BJ (cell line): ENCODE measurements around the gene SNX20. TPM values are rescaled to one million over a fixed set of nuclear protein-coding genes. Genes with fewer than 3 reads are reported as not detected.

Experiments
- CTCF ChIA-PET: fragments of 350-600 bp; formaldehyde crosslinking; extraction: SDS; loops from one replicate; lab custom pipeline; 2021; ENCODE audit warnings: antibody characterized with exemption, inconsistent platforms; lab: Yijun Ruan, JAX
- POLR2A ChIA-PET: fragments of 300-600 bp; sonication (Branson Sonifier 250); formaldehyde crosslinking; extraction: SDS; loops from one replicate; lab custom pipeline; 2021; ENCODE audit warnings: antibody characterized with exemption; lab: Charles Lee
- DNase-seq: peaks from one replicate; pipeline ENCODE4 v3.0.0-alpha.2; 2011; ENCODE audit warnings: low read depth
- H3K27me3 ChIP-seq: 2 replicates; pipeline ENCODE4 v1.6.0; 2011; ENCODE audit warnings: low read length; ENCODE audit not compliant: control insufficient read depth, insufficient read depth
- H3K36me3 ChIP-seq: 2 replicates; pipeline ENCODE4 v1.5.1; 2011; ENCODE audit warnings: low read length; ENCODE audit not compliant: control insufficient read depth, insufficient read depth
- H3K4me3 ChIP-seq: 2 replicates; pipeline ENCODE4 v1.5.1; 2011; ENCODE audit warnings: low read depth, mild to moderate bottlenecking, control low read depth, low read length
- CTCF ChIP-seq: IDR thresholded peaks from 2 replicates; pipeline ENCODE4 v1.5.1; 2011; ENCODE audit warnings: low read depth, mild to moderate bottlenecking, control low read depth, inconsistent platforms, low read length, moderate library complexity; ENCODE audit not compliant: insufficient read depth
- polyA plus RNA-seq: library from polyadenylated mRNA; depleted of rRNA; stranded (reverse); fragments of >200 nt; gene quantifications from 2 replicates; pipeline ENCODE4 v1.2.3, GENCODE V29; 2011; rRNA removed

Gene SNX20
- polyA plus RNA-seq, 1 experiment = not detected

GRCh38 chr16:50624449-50624970, 56.6 kb downstream of the SNX20 start:
- ChIA-PET CTCF (interaction anchor here (1.1 kb wide), 1 partner anchor 17 kb away, joined by 3 read pairs; no protein-coding TSS in a partner anchor), POLR2A (no interaction called here)
- H3K27me3 ChIP-seq = no peaks in the 10 kb centered on the region
- DNase-seq = no peak
- no peak overlapping the region for H3K4me3 ChIP-seq
- no peaks in the 10 kb centered on the region for H3K36me3 ChIP-seq
- no peak for TF ChIP-seq CTCF

GRCh38 chr16:50622643-50623369, 58.3 kb downstream of the SNX20 start:
- H3K27me3 ChIP-seq = no peaks in the 10 kb centered on the region
- no peak overlapping the region for H3K4me3 ChIP-seq
- ChIA-PET CTCF (interaction anchor here (0.9 to 1.2 kb wide), 2 partner anchors 11 to 13 kb away, joined by 3 to 4 read pairs; no protein-coding TSS in a partner anchor), POLR2A (no interaction called here)
- H3K36me3 ChIP-seq = no peaks in the 10 kb centered on the region
- DNase-seq = no peak
- TF ChIP-seq CTCF = no peak

- no peak for DNase-seq
- ChIA-PET POLR2A (no interaction called here), CTCF (interaction anchor here (0.9 kb wide), 1 partner anchor 12 kb away, joined by 3 read pairs; no protein-coding TSS in a partner anchor)
- Histone ChIP-seq H3K4me3 (no peak overlapping the region), H3K36me3 (no peaks in the 10 kb centered on the region), H3K27me3 (no peaks in the 10 kb centered on the region)
- TF ChIP-seq CTCF = no peak
Observed at GRCh38 chr16:50622029-50622428, 59.1 kb downstream of the SNX20 start.

Other genes starting within 250 kb of the SNX20 start
- 0.05 and 0.11 TPM in 2 replicates for gene NKD1, start 132.9 kb downstream of the SNX20 start, polyA plus RNA-seq
- gene NOD2, start 12.3 kb upstream of the SNX20 start, polyA plus RNA-seq = not detected in 2 replicates
- 12.3 and 22.1 TPM in 2 replicates for gene CYLD, start 60.8 kb upstream of the SNX20 start, polyA plus RNA-seq